Measurements from ENCODE around the gene IQCM. TPM values are rescaled to one million over a fixed set of nuclear protein-coding genes. Genes with fewer than 3 reads are reported as not detected.

Gene IQCM
- total and polyA plus RNA-seq, 10 of the 15 experiments (the other 5 are each of a cell fraction or from before 2014, with no cell fraction given), result not detected

GRCh38 chr4:149684516-149684915, 131.1 kb downstream of the IQCM start (continued):
- no peak for TF ChIP-seq MLLT1 (IDR thresholded peaks at IDR 0.05)
- no peak for TF ChIP-seq CHD1 (IDR thresholded peaks at IDR 0.05; ENCODE audit: low read depth, low read length)
- no peak for TF ChIP-seq ZZZ3 (IDR thresholded peaks at IDR 0.05; ENCODE audit: control insufficient read depth, insufficient read length, low read depth)
- TF ChIP-seq YY1 (IDR thresholded peaks at IDR 0.05; ENCODE audit: low read depth, low read length), result no peak

- POLR2A ChIA-PET, result interaction anchor here (0.6 kb wide), 1 partner anchor 74 kb away, joined by 6 read pairs; no protein-coding TSS in a partner anchor
- Histone ChIP-seq H3K4me3 (no peak overlapping the region), H3K9ac (ENCODE audit: control insufficient read depth, insufficient read depth, low read length) (no peak overlapping the region), H3K79me2 (ENCODE audit: control insufficient read depth, insufficient read depth, low read length) (no peaks in the 10 kb centered on the region), H2AFZ (ENCODE audit: control insufficient read depth, low read depth, low read length) (peak overlapping the region; percentile 58), H3K4me1 (ENCODE audit: control insufficient read depth, insufficient read depth, low read length) (no peaks in the 10 kb centered on the region), H3K27me3 (replicated peaks in 1 of 2; ENCODE audit: control insufficient read depth in 2 of 2, insufficient read depth in 2 of 2, low read length in 1 of 2) (no peaks in the 10 kb centered on the region), H3K4me2 (ENCODE audit: control insufficient read depth, insufficient read depth) (no peak overlapping the region), H3K27ac (ENCODE audit: control insufficient read depth, insufficient read depth) (no peak overlapping the region), H3K9me3 (replicated peaks; ENCODE audit: control insufficient read depth, insufficient read depth, low read length) (no peaks in the 10 kb centered on the region), H3K36me3 (ENCODE audit: control insufficient read depth in 2 of 2, insufficient read depth in 2 of 2, low read length in 1 of 2) (no peaks in the 10 kb centered on the region), H4K20me1 (ENCODE audit: control insufficient read depth, insufficient read depth) (no peaks in the 10 kb centered on the region)
- in situ Hi-C loops (cut with MboI) (no loop called here), intact Hi-C loops (cut with micrococcal nuclease; ENCODE audit: unreplicated experiment) (no loop called here)
- CTCF ChIA-PET, result no interaction called here
- SMC1A ChIA-PET (ENCODE audit: uncharacterized antibody, unreplicated experiment), result interaction anchor here (0.5 kb wide), 1 partner anchor 26 kb away, joined by 3 read pairs; no protein-coding TSS in a partner anchor
- 11% methylated on average over 3 of the region's 3 CpGs for WGBS (ENCODE audit: insufficient coverage, insufficient replicate concordance, low lambda C conversion rate, missing lambda C conversion rate)
- peak; percentile 79 for ATAC-seq
- no TSS peak for BruUV-seq (replicated peaks)
- TF ChIP-seq NKRF (conservative IDR thresholded peaks at IDR 0.05), result no peak
- no peak for TF ChIP-seq MEF2A (IDR thresholded peaks at IDR 0.05; ENCODE audit: insufficient read depth, low read depth, low read length)
- peak; percentile 82; the same call in 1 of the 2 replicates for TF ChIP-seq SPI1 (IDR thresholded peaks at IDR 0.05; ENCODE audit: borderline replicate concordance, insufficient read depth, low read depth, low read length)
- no peak for TF ChIP-seq SIN3A (IDR thresholded peaks at IDR 0.05; ENCODE audit: low read depth, low read length)
- no peak for TF ChIP-seq POLR2AphosphoS5 (IDR thresholded peaks at IDR 0.05; ENCODE audit: low read length)
- FAIRE-seq, result peak; percentile 49
- DNase-seq (ENCODE audit: low read depth, low spot score), result peak; percentile 1
- RAD21 ChIA-PET (ENCODE audit: unreplicated experiment), result no interaction called here
Measured at GRCh38 chr4:149676076-149676475, 139.6 kb downstream of the IQCM start.
